Measurements from ENCODE around the gene CYB5R4.

DNA sequence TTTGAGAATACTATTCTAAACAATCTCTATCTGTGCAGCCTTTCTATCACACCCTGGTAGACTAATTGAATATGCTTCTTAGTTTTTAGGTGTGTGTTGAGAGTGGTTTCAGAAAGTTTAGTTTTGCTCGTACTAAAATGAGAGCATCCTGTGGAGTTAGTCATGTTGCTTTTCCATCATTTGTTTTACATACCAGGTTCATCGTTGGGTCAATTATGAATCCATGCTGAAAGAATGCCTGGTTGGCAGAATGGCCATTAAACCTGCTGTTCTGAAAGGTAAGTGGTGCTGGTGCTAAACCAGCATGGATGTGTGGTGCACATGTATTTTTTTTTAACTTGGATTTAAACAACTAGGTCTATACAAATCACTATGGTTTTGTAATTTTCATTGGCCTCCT lies 49.3 kb downstream of the CYB5R4 start:
- TF ChIP-seq HDAC2 (IDR thresholded peaks at IDR 0.05; ENCODE audit: borderline replicate concordance in 1 of 2, low read depth in 2 of 2, low read length in 2 of 2) (no peak), ZNF274 (IDR thresholded peaks at IDR 0.05; ENCODE audit: borderline replicate concordance, extremely low read depth, low read length) (no peak), BRCA1 (IDR thresholded peaks at IDR 0.05; ENCODE audit: low read depth, low read length) (no peak), POLR2A (IDR thresholded peaks at IDR 0.05; ENCODE audit: control extremely low read depth in 1 of 2, low read depth in 2 of 2, low read length in 2 of 2) (no peak), YY1 (IDR thresholded peaks at IDR 0.05; ENCODE audit: low read depth, low read length) (no peak), SP2 (IDR thresholded peaks at IDR 0.05; ENCODE audit: low read length) (no peak), EZH2 (IDR thresholded peaks at IDR 0.05; ENCODE audit: low read depth, low read length, severe bottlenecking) (no peak), PHF8 (conservative IDR thresholded peaks at IDR 0.05; ENCODE audit: low read depth, low read length) (no peak), POLR2AphosphoS5 (IDR thresholded peaks at IDR 0.05; ENCODE audit: low read depth, low read length) (no peak), RAD21 (IDR thresholded peaks at IDR 0.05 in 1 of 2, conservative IDR thresholded peaks at IDR 0.05 in 1 of 2; ENCODE audit: low read depth in 2 of 2, low read length in 2 of 2) (no peak), ASH2L (IDR thresholded peaks at IDR 0.05; ENCODE audit: low read length) (no peak)
- TF ChIP-seq, protein P1, sequence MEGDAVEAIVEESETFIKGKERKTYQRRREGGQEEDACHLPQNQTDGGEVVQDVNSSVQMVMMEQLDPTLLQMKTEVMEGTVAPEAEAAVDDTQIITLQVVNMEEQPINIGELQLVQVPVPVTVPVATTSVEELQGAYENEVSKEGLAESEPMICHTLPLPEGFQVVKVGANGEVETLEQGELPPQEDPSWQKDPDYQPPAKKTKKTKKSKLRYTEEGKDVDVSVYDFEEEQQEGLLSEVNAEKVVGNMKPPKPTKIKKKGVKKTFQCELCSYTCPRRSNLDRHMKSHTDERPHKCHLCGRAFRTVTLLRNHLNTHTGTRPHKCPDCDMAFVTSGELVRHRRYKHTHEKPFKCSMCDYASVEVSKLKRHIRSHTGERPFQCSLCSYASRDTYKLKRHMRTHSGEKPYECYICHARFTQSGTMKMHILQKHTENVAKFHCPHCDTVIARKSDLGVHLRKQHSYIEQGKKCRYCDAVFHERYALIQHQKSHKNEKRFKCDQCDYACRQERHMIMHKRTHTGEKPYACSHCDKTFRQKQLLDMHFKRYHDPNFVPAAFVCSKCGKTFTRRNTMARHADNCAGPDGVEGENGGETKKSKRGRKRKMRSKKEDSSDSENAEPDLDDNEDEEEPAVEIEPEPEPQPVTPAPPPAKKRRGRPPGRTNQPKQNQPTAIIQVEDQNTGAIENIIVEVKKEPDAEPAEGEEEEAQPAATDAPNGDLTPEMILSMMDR (IDR thresholded peaks at IDR 0.05; ENCODE audit: control extremely low read depth in 1 of 3, insufficient read depth in 1 of 3, low read depth in 1 of 3, low read length in 3 of 3) = no peak
- TF ChIP-seq, protein P2, sequence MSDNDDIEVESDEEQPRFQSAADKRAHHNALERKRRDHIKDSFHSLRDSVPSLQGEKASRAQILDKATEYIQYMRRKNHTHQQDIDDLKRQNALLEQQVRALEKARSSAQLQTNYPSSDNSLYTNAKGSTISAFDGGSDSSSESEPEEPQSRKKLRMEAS (IDR thresholded peaks at IDR 0.05) = no peak
